NCI-H524 (cell line): ENCODE measurements around the gene TYMP.
"Not testable (repeated sequence)": the region's sequence is repeated elsewhere in the genome, so short reads cannot be mapped to it uniquely, and the experiment has no call there.

ENCODE experiments used
- DNase-seq, 2 experiments: peaks; one replicate each; lab custom pipeline; 2025; lab: John Stamatoyannopoulos, UW

TYMP gene

DNA sequence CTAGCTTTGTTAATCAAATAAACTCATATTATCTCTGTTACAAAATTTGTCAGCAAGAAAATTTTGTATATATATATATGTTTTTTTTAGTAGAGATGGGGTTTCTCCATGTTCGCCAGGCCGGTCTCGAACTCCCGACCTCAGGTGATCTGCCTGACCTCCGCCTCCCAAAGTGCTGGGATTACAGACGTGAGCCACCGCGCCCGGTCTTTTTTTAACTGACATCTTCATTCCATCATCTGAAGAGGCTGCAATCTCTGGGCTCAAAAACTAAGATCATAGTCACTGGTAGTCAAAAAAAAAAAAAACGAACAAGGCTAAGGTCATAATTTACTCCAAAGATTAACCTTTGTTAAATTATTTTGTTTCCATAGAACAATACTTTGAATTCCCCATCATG lies 10.6 kb upstream of the TYMP start:
- no peak for DNase-seq

GRCh38 chr22:50537765-50538164 lies 8.0 kb upstream of the TYMP start:
- DNase-seq, result no peak

- DNase-seq, result no peak
Measured at GRCh38 chr22:50536226-50536625, 6.4 kb upstream of the TYMP start.

GRCh38 chr22:50535113-50535512 lies 5.3 kb upstream of the TYMP start:
- DNase-seq, result no peak

DNA sequence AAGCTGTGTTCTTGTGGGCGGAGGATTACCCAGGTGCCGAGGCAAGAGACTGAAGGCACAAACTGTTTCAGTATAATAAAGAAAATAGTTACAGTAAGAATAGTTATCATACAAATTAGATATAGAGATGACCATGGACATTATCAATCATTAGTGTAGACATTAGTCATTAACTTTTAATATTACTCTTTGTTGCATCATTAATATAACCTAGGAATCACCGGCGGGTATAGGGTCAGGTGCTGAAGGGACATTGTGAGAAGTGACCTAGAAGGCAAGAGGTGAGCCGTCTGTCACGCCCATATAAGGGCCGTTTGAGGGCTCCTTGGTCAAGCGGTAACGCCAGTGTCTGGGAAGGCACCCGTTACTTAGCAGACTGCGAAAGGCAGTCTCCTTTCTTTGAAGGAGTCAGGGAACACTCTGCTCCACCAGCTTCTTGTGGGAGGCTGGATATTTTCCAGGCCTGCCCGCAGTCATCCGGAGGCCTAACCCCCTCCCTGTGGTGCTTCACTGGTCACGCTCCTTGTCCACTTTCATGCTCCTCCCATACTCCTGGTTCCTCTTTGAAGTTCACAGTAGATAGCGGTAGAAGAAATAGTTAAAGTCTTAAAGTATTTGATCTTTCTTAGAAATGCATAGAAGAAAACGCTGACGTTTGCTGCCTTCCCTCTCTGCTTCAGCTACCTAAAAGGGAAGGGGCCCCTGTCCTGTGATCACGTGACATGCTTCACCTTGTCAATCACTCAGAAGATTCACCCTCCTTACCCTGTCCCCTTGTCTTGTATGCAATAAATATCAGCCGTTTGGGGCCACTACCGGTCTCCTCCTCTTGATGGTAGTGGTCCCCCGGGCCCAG lies 4.3 kb upstream of the TYMP start:
- not testable (repeated sequence) for DNase-seq

- no peak for DNase-seq
Measured at GRCh38 chr22:50532824-50533796, 3.3 kb upstream of the TYMP start.

DNA sequence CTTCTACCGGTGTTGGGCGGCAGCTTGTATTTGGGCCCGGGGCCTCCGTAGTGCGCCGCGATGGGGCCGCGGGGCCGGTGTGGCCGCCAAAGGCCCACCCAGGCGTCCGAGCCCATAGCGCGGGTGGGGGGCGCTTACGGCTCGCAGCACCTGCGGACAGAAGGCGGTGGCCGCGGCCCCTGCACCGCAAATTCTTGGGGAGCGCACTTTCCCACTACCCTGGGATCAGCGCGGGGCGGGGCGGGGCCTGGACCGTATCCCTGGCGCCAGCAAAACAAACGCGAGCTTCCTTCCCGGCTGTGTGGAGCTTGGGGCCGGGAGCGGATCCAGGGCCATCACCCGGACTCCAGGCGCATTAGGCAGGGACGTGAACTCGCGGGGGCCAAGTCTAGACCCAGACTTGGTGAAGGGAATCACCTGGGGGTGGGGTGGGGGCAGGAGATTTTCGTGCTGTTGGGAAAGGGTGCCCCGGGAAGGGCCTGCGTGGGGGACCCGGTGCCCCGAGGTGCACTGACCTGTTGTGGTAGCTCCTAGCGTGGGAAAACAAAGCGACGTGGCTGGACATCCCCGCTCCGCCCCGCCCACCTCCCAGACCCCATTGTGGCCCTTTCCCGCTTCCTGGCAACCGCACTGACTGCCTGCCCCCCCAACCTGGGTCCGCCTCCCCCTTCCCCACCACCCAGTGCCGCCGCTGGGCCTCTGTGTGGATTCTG lies 2.3 kb upstream of the TYMP start:
- peak in 1 of 2 experiments; percentile 29 for DNase-seq

GRCh38 chr22:50531546-50531961 lies 1.7 kb upstream of the TYMP start:
- DNase-seq, result peak in 1 of 2 experiments; percentile 49

DNA sequence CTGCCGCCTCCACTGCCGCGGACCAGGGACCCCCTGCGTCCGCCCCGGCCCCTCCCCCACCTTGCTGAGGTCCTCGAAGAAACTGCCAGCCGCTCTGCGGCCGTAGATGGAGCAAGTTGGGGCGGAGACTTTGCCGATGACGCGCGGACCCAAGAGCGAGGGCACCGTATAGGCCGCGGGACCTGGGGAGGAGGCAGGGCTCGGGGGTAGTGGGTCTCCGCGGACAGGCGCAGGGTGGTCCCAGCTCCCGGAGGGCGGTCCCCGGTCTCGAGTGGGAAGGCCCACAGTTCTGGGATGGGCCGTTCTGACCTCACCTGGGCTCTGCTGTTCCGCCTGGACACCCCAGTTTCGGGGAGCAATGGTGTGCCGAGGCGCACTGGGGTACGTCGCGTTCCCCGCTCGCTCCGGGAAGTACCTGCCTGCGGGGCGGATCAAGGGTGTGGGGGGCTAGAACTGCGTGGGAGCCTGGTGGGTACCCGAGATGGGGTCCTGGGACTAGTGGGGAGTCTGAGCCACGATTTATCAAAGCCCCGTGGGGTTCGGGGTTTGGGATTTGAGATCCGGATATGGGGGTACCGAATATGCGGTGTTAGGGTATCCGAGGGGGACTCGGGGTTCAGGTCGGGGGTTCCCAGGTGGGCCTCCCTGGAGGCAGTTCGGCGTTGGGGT lies 1.2 kb upstream of the TYMP start:
- peak; percentile 32 to 58 for DNase-seq

DNA sequence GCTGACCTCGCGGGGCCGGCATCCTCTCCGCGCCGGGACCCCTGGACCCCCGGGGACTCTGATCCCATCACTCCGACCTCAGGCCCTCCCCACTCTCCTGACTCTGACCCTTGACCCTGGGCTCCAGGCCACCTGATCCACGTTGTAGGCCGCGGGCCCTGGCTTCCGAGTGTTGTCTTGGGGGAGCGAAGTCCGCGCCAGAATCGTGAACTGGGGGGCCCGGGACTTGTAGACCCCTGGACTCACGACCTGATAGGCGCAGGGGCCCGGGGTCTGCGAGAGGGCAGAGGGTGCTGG lies 716 bp upstream of the TYMP start:
- DNase-seq, result no peak

DNA sequence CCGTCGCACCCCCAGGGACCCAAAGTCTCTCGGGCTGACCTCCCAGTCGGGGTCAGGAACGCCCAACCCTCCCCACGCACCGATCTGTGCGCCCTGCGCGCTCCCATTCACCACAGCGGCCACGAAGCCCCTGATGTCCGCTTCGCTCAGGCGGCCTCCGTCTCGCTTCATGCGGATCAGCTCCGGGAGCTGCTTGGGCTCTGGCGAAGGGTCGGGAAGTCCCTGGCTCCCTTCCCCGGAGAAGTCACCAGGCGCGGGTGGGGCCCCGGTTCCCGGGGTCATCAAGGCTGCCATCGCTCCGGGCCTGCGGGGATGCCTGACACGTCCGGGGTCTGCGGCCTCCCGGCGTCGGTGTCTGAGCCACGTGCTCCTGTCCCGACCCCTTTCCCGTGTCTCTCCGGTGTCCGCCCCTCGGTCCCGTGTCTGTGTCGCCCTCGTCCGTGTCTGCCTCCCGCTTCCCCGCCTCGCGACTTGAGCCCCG lies 356 bp downstream of the TYMP start:
- no peak for DNase-seq

GRCh38 chr22:50528682-50529415 lies 963 bp downstream of the TYMP start:
- no peak for DNase-seq

DNA sequence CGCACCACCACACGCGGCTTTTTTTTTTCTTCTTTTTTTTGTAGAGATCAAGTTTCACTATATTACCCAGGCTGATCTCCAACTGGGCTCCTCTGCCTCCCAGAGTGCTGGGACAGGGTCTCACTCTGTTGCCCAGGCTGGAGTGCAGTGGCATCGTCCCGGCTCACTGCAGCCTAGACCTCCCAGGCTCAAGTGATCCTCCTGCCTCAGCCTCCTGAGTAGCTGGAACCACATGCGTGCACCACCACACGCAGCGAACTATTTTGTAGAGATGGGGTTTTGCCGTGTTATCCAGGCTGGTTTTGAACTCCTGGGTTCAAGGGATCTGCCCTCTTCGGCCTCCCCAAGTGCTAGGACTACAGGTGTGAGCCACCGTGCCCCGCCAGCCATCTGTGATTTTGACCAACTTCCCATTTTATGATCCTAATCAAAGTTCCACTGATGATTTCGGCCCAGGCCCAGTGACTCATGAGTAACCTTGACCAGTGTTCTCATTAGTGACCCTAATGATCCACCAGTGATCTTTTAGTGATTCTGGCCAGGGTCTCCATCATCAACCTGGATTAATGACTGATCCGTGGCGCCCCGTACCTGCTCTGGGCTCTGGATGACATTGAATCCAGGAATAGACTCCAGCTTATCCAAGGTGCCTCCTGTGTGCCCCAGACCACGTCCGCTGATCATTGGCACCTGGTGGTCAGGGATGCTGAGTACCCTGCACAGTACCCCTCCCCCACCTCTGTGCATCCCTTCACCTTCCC lies 1.7 kb downstream of the TYMP start:
- DNase-seq, result peak in 1 of 2 experiments; percentile 33

GRCh38 chr22:50526834-50527801 lies 2.7 kb downstream of the TYMP start:
- DNase-seq, result peak in 1 of 2 experiments; percentile 16

DNA sequence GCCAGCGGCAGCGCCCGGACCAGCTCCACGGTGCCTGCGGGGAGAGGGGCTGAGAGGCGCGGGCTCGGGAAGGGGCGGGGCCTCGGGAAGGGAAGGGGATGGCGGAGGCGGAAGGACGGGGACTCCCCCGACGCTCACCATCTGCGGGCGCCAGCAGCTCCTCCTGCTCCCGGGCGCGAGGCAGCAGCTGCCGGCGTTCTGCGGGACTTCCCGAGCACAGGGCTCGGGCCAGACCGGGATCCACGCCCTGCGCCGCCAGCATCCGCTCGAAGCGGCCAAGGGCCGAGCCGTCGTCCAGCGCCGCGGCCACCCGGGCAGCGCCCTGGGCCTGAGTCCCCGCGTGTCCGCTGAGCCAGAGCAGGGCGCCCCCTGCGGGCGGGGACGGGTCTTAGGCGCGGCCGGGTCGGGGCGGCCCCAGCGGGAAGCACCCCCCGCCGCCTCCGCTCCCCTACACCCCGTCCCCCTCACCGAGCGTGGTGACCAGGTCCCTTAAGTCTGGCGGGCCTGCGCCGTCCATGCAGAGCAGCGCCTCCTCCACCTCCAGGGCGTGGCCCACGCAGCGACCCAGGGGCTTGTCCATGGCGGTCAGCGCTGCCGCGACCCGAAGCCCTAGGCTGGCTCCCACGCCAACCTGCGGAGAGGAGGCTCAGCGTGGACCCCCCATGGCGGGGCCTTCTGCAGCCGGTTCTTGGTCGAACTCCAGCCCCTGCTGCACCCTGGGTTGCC lies 3.5 kb downstream of the TYMP start:
- peak; percentile 63 to 74 for DNase-seq

DNA sequence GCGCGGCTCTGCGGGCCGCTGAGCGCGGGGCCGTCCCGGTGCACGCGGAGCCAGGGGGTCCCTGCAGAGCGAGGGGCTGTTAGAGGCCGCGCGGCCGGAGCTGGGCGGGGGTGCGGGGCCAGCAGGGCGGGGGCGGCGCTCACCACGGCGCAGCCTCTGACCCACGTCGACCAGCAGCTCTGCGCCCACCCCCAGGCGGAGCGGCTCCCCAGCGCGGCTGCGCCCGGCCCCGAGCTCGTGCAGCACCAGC lies 4.0 kb downstream of the TYMP start:
- DNase-seq, result no peak

GRCh38 chr22:50525104-50525857 lies 4.5 kb downstream of the TYMP start, which contains the start of gene SCO2:
Gene SCO2 (minus strand): TSS chr22:50525598. CDS start chr22:50524411, 1,187 bp downstream.
- DNase-seq, result peak; percentile 91 to 98

GRCh38 chr22:50524676-50525103 lies 5.1 kb downstream of the TYMP start:
- no peak for DNase-seq
